GM18526 (cell line): ENCODE data around the gene CRTAC1.

Source experiments
- POLR2A ChIP-seq: IDR thresholded peaks from 3 replicates; pipeline ENCODE4 v1.6.1; 2011; ENCODE audit not compliant: insufficient read length; ENCODE audit errors: extremely low read depth

Gene CRTAC1

DNA sequence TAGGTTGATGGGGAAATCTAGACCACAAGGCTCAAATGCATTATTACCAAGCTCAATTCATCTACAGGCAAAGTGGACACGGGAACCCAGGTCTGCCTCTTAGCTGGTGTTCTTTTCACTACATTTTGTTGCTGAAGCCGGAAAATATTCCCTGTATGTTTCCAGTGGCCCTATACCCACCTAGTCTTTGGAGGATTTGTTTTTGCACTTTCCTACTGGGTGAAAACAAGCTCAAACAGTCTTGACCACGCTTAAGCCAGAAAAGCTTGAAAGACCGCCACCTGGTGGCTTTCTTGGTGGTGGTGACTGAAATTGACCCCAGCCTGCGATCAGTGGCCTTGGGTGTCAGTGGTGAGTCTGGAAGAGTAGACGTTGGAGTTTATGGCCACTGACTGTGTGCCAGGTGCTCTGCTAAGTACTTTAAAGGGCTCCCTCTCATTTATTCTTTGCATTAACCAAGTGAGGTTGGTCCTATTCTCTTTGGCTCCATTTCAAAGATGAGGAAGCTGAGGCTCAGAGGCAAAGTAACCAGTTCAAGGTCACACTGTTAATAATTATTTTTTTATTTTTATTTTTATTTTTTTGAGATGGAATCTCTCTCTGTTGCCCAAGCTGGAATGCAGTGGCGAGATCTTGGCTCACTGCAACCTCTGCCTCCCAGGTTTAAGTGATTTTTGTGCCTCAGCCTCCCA is 11.1 kb upstream of the CRTAC1 start:
- no peak for TF ChIP-seq POLR2A

GRCh38 chr10:98039690-98040381 is 9.4 kb upstream of the CRTAC1 start:
- TF ChIP-seq POLR2A, result no peak

- no peak for TF ChIP-seq POLR2A
Observed at GRCh38 chr10:98038288-98038687, 7.9 kb upstream of the CRTAC1 start.

GRCh38 chr10:98035599-98035998 is 5.2 kb upstream of the CRTAC1 start:
- no peak for TF ChIP-seq POLR2A

- no peak for TF ChIP-seq POLR2A
Observed at GRCh38 chr10:98033515-98033914, 3.1 kb upstream of the CRTAC1 start.

DNA sequence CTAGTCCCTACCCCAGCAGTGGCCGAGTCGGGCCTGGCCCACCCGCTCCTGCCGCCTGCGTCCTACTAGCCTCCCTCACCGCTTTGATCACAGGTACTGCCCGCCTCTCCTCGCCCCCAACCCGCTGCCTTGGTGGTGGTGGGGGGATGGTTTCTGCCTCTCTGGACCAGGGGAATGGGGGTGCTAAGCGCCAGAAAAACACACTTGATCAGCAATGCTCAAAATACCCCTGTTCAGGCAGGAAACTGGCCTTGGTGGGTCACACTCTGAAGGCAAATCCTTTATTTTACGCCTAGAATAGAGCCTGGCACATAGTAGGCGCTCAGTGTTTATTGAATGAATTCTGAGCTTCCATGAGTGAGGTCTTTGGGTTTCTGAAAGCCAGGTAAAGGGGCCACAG is 1.0 kb upstream of the CRTAC1 start:
- TF ChIP-seq POLR2A, result no peak

DNA sequence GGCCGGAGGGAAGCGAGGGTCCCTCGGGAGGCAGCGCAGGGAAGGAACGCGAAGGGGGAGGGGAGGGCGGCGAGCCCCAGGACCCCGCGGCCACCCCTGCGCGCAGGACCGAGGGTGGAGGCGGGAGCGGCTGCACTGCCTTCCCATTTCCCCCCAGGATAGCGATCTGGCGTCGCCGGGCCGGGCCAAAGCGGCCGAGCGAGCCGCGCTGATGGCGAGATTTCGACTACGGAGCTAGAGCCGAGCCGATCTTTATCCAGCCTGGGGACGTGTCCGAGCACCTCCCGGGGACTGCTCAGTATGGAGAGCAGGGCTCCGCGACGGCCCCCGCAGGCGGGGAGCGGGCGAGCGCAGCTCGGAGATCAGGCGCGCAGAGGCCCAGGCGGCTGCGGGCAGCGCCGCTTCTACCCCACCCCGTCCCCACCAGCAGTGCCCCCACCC is 590 bp upstream of the CRTAC1 start:
- no peak for TF ChIP-seq POLR2A

GRCh38 chr10:98029149-98030092 is 1.0 kb downstream of the CRTAC1 start:
- no peak for TF ChIP-seq POLR2A

DNA sequence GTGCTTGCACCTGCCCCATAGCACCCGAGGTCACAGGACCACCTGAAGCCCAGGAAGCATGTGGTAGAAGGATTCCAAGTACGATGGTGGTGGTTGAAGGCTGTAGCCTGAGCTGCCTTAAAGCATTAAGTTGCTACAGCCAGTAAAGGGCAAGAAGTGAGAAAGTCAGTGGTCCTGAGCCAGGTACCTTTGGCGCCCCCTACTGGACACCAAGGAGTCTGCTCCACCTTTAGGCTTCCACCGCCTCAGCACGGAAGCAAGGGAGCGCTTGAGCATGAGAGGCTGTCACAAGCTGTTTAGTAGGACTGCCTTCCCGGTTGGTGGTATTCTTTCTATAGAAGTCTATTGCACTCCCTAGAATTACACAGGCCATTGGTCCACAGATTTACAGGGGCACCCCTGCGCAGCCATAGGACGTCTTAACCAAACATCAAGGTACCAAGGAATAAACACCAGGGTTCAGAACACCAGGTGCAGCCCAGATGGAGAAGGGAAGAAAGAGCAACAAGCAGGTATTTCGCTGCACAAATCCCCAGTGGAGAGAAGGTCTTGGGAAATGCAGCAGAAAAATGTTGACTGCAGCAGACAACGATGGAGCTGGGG is 2.2 kb downstream of the CRTAC1 start:
- no peak for TF ChIP-seq POLR2A

DNA sequence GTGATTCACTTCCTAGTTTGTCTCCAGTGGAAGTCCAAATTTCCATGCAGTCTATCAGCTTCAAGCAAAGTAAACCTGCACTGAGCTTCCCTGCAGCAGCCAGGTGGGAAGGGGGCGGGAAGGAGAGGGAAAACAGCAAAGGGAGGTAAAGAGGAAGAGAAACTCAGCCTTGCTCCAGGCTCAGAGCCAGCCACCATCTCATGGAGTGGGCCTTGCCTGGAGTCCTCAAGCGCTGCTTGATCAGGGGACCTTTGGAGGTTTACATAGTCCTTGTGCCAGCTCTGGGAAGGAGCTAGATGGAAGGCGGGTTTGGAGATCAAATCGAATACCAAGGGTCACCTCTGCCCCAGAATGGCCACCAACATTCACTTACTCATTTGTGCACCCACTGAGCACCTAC is 7.4 kb downstream of the CRTAC1 start:
- TF ChIP-seq POLR2A, result no peak

DNA sequence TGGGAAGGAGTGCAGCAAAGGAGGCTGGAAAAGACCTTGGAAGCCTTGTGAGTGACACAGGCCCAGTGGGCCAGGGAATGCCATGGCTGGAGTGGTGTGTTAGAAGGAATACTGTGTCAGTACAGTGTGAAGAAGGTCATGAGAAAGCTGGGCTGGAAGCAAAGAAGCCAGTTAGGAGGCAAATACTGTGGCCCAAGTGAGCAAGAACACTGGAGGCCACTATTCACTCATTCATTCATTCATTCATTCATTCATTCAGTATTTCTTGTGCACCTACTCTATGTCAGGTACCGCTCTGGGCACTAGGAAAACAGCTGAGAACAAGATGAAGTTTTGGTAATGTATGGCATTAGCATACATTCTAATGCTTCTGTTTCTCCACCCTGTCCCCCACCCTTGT is 9.6 kb downstream of the CRTAC1 start:
- no peak for TF ChIP-seq POLR2A

DNA sequence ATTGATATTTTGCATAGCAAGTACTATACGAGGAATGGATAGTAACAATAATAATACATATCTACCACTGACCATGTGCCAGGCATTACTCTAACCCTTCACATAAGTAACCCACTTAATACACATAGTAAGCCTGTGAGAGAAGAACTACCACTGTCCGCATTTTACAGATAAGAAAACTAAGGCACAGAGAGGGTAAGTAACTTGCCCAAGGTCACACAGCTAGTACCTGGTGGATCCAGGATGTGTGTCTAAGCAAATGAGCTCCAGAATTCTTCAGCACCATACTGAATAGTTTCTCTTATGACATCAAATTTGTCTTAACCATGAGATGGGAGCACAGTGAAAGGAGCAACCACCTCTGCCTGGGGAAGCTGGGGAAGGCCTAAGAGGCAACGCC is 10.2 kb downstream of the CRTAC1 start:
- TF ChIP-seq POLR2A, result no peak

DNA sequence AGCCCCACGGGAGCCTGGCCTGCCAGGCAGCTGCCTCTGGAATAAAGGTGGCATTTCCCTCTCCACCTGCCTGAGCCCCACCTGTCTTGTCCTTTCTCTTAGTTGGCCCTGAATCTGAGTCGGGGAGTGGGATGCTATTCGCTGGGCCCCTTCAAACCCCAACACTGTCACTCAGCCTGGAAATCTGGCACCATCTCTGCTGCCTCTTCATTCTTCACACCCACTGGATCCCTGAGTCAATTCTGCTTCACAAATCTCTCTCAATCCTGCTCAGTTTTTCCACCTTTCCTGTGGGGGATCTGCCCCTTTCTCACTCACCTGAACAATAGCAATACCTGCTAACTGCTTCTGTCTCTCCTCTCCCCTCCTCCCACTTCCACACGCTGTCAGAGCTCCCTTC is 10.6 kb downstream of the CRTAC1 start:
- no peak for TF ChIP-seq POLR2A

GRCh38 chr10:98016772-98017475 is 13.5 kb downstream of the CRTAC1 start:
- TF ChIP-seq POLR2A, result no peak

- no peak for TF ChIP-seq POLR2A
Observed at GRCh38 chr10:98013776-98014175, 16.6 kb downstream of the CRTAC1 start.
